ENCODE data around the gene TLCD4. TPM values are rescaled to one million over a fixed set of nuclear protein-coding genes. Genes with fewer than 3 reads are reported as not detected.
A peak's percentile ranks its signal among the peaks of the same experiment; 100 is the strongest.

The TLCD4 gene
- total RNA-seq, 1 experiment from 2014 or later = 2.0 TPM

DNA sequence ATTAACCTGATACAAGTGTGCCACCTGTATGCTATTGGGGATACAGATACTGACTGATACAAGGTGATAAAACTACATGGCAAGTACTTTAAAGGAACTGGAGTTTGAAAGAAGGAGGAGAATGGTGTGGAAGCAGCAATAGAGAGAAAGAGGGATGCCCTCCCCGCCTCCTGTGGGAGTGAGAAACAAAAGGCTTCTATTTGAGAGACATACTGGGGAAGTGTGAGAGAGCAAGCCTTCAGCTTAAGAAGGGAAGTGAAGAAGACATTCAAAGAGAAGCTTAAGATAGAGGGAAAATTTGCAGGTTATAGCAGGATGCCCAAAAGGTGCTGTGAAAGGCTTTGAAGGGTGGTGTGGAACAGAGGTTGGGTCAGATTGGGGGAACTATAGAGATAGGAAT is 36.7 kb upstream of the TLCD4 start:
- Mint-ChIP-seq H3K9me3 (no peaks in the 10 kb centered on the region), H3K36me3 (no peaks in the 10 kb centered on the region), H3K27me3 (ENCODE audit: low read depth) (no peaks in the 10 kb centered on the region), H3K27ac (no peak overlapping the region), H3K4me1 (peaks cover 18% of the 10 kb centered on the region), H3K4me3 (no peak overlapping the region)
- ChIA-PET CTCF (interaction anchor here (1.0 to 2.0 kb wide), 3 partner anchors 37 to 226 kb away, joined by 3 to 12 read pairs (median 3); partner anchors contain the start of gene RWDD3), POLR2A (interaction anchor here (1.0 kb wide), 1 partner anchor 37 kb away, joined by 3 read pairs; the partner anchor contains the start of gene TLCD4)
- TF ChIP-seq, protein P1, sequence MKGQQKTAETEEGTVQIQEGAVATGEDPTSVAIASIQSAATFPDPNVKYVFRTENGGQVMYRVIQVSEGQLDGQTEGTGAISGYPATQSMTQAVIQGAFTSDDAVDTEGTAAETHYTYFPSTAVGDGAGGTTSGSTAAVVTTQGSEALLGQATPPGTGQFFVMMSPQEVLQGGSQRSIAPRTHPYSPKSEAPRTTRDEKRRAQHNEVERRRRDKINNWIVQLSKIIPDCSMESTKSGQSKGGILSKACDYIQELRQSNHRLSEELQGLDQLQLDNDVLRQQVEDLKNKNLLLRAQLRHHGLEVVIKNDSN (CRISPR knock-in tag; IDR thresholded peaks at IDR 0.05) = no peak
- peak; percentile 35; the same call in 1 of the 2 replicates for ATAC-seq
- DNase-seq (ENCODE audit: low spot score) = no peak

DNA sequence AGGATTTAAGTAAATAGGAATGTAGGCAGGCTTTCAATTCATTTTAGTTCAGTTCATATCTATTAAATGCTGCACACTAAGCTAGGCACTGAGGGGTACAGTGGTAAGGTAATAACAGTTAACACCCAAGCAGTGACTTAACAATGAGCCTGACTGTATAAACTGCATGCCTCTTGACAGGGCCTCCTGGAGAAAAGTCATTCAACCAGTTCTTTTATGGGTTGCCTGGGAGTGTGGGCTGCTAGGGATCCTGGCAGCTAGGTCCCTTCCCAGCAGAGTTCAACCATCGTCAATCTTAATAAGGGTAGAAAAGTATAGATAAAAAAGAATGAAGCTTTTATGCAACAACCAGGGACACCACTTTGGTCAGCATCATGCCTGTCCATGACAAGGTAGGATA is 36.3 kb upstream of the TLCD4 start:
- no peaks in the 10 kb centered on the region for H3K27me3 Mint-ChIP-seq (ENCODE audit: low read depth)
- H3K4me3 Mint-ChIP-seq = no peak overlapping the region
- H3K9me3 Mint-ChIP-seq = no peaks in the 10 kb centered on the region
- no peaks in the 10 kb centered on the region for H3K36me3 Mint-ChIP-seq
- no peak overlapping the region for H3K27ac Mint-ChIP-seq
- ChIA-PET POLR2A (no interaction called here), CTCF (interaction anchor here (0.5 to 2.0 kb wide), 3 partner anchors 38 to 536 kb away, joined by 3 to 12 read pairs (median 5); partner anchors contain the start of gene RWDD3)
- TF ChIP-seq, protein P2, sequence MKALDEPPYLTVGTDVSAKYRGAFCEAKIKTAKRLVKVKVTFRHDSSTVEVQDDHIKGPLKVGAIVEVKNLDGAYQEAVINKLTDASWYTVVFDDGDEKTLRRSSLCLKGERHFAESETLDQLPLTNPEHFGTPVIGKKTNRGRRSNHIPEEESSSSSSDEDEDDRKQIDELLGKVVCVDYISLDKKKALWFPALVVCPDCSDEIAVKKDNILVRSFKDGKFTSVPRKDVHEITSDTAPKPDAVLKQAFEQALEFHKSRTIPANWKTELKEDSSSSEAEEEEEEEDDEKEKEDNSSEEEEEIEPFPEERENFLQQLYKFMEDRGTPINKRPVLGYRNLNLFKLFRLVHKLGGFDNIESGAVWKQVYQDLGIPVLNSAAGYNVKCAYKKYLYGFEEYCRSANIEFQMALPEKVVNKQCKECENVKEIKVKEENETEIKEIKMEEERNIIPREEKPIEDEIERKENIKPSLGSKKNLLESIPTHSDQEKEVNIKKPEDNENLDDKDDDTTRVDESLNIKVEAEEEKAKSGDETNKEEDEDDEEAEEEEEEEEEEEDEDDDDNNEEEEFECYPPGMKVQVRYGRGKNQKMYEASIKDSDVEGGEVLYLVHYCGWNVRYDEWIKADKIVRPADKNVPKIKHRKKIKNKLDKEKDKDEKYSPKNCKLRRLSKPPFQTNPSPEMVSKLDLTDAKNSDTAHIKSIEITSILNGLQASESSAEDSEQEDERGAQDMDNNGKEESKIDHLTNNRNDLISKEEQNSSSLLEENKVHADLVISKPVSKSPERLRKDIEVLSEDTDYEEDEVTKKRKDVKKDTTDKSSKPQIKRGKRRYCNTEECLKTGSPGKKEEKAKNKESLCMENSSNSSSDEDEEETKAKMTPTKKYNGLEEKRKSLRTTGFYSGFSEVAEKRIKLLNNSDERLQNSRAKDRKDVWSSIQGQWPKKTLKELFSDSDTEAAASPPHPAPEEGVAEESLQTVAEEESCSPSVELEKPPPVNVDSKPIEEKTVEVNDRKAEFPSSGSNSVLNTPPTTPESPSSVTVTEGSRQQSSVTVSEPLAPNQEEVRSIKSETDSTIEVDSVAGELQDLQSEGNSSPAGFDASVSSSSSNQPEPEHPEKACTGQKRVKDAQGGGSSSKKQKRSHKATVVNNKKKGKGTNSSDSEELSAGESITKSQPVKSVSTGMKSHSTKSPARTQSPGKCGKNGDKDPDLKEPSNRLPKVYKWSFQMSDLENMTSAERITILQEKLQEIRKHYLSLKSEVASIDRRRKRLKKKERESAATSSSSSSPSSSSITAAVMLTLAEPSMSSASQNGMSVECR (CRISPR knock-in tag; IDR thresholded peaks at IDR 0.05; ENCODE audit: borderline replicate concordance) = no peak
- TF ChIP-seq, protein P3, sequence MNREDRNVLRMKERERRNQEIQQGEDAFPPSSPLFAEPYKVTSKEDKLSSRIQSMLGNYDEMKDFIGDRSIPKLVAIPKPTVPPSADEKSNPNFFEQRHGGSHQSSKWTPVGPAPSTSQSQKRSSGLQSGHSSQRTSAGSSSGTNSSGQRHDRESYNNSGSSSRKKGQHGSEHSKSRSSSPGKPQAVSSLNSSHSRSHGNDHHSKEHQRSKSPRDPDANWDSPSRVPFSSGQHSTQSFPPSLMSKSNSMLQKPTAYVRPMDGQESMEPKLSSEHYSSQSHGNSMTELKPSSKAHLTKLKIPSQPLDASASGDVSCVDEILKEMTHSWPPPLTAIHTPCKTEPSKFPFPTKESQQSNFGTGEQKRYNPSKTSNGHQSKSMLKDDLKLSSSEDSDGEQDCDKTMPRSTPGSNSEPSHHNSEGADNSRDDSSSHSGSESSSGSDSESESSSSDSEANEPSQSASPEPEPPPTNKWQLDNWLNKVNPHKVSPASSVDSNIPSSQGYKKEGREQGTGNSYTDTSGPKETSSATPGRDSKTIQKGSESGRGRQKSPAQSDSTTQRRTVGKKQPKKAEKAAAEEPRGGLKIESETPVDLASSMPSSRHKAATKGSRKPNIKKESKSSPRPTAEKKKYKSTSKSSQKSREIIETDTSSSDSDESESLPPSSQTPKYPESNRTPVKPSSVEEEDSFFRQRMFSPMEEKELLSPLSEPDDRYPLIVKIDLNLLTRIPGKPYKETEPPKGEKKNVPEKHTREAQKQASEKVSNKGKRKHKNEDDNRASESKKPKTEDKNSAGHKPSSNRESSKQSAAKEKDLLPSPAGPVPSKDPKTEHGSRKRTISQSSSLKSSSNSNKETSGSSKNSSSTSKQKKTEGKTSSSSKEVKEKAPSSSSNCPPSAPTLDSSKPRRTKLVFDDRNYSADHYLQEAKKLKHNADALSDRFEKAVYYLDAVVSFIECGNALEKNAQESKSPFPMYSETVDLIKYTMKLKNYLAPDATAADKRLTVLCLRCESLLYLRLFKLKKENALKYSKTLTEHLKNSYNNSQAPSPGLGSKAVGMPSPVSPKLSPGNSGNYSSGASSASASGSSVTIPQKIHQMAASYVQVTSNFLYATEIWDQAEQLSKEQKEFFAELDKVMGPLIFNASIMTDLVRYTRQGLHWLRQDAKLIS (CRISPR knock-in tag; IDR thresholded peaks at IDR 0.05; ENCODE audit: borderline replicate concordance) = no peak
- TF ChIP-seq RORB (CRISPR knock-in tag; IDR thresholded peaks at IDR 0.05) = no peak
- TF ChIP-seq FOXP1 (CRISPR knock-in tag; IDR thresholded peaks at IDR 0.05; ENCODE audit: borderline replicate concordance) = no peak
- TF ChIP-seq IRF2 (CRISPR knock-in tag; IDR thresholded peaks at IDR 0.05; ENCODE audit: borderline replicate concordance, low read depth) = no peak
- no peak for TF ChIP-seq TEAD4 (CRISPR knock-in tag; IDR thresholded peaks at IDR 0.05)
- TF ChIP-seq, protein P4, sequence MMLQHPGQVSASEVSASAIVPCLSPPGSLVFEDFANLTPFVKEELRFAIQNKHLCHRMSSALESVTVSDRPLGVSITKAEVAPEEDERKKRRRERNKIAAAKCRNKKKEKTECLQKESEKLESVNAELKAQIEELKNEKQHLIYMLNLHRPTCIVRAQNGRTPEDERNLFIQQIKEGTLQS (CRISPR knock-in tag; conservative IDR thresholded peaks at IDR 0.05) = no peak
- TF ChIP-seq ZNF232 (CRISPR knock-in tag; IDR thresholded peaks at IDR 0.05) = no peak
- TF ChIP-seq, protein P5, sequence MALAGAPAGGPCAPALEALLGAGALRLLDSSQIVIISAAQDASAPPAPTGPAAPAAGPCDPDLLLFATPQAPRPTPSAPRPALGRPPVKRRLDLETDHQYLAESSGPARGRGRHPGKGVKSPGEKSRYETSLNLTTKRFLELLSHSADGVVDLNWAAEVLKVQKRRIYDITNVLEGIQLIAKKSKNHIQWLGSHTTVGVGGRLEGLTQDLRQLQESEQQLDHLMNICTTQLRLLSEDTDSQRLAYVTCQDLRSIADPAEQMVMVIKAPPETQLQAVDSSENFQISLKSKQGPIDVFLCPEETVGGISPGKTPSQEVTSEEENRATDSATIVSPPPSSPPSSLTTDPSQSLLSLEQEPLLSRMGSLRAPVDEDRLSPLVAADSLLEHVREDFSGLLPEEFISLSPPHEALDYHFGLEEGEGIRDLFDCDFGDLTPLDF (CRISPR knock-in tag; IDR thresholded peaks at IDR 0.05) = no peak
- no peak for TF ChIP-seq ATF1 (CRISPR knock-in tag; IDR thresholded peaks at IDR 0.05)
- no peak for TF ChIP-seq GRHL2 (CRISPR knock-in tag; IDR thresholded peaks at IDR 0.05; ENCODE audit: insufficient replicate concordance, severe bottlenecking)
- peaks cover 21% of the 10 kb centered on the region for H3K4me1 Mint-ChIP-seq
- ATAC-seq = peak; percentile 34; the same call in 1 of the 2 replicates
- no peak for DNase-seq (ENCODE audit: low spot score)
